IPS DF 6.9 (cell line): Measurements from ENCODE around the gene S100A7.

ENCODE experiments used
- DNase-seq: peaks from one replicate; pipeline ENCODE4 v3.0.0-alpha.2; 2013; ENCODE audit warnings: low read depth, low spot score
- H3K27ac ChIP-seq: one replicate; pipeline ENCODE4 v1.5.1; 2013; ENCODE audit warnings: low read length, control low read depth
- H3K27me3 ChIP-seq: 2 replicates; pipeline ENCODE4 v1.6.1; 2013; ENCODE audit warnings: mild to moderate bottlenecking, low read length; ENCODE audit not compliant: control insufficient read depth, insufficient read depth
- H3K36me3 ChIP-seq: 2 replicates; pipeline ENCODE4 v1.6.1; 2013; ENCODE audit warnings: low read length; ENCODE audit not compliant: control insufficient read depth, insufficient read depth
- H3K4me1 ChIP-seq: 2 replicates; pipeline ENCODE4 v1.6.1; 2013; ENCODE audit warnings: low read length; ENCODE audit not compliant: control insufficient read depth, insufficient read depth
- H3K4me3 ChIP-seq: 2 replicates; pipeline ENCODE4 v1.5.1; 2013; ENCODE audit warnings: mild to moderate bottlenecking, low read length
- H3K9me3 ChIP-seq: 2 replicates; pipeline ENCODE4 v1.6.1; 2013; ENCODE audit warnings: low read length, inconsistent platforms; ENCODE audit not compliant: control insufficient read depth, insufficient read depth
- WGBS: extraction: QIAGEN DNeasy Blood & Tissue Kit; methylation state at CpG from one replicate; pipeline ENCODE4 v1.1.7; 2013; ENCODE audit warnings: mixed read lengths, missing lambda C conversion rate; ENCODE audit not compliant: insufficient read length, insufficient coverage; 5-methylcytosine and 5-hydroxymethylcytosine counted together

The S100A7 gene

DNA sequence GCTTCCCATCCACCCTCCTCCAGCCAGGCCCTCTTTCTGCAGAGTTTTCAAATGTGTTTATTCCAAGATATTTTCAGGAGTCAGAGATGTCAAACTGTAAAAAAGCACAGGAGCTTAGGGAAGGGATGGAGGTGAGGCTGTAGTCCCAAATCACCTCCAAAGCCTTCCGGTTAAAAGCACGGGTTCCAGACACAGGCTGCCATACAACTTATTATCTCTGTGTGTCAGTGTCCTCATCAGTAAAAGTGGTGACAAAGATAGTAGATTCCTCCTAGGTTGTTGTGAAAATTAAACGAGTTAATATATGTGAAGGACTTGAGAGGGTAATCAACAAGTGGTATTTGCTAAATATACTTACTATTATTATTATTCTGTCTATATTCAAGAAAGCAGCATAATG, 29.0 kb downstream of the S100A7 start:
- peaks cover 2% of the 10 kb centered on the region; the same call in 1 of the 2 replicates for H3K4me1 ChIP-seq
- WGBS = no CpG with 5 or more reads among the region's 3 CpGs

DNA sequence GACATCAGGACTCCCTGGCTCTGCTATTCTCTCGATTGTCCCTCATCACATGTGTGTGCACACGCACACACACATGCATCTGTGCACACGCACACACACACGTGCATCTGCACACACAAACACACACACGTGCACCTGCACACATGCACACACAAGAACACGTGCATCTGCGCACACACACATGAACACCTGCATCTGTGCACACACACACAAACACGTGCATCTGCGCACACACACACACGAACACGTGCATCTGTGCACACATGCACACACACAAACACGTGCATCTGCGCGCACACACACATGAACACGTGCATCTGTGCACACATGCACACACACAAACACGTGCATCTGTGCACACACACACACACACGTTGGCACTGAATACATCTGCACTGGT, 29.4 kb downstream of the S100A7 start:
- no peak for DNase-seq
- peaks cover 2% of the 10 kb centered on the region; the same call in 1 of the 2 replicates for H3K4me1 ChIP-seq
- no peaks in the 10 kb centered on the region for H3K36me3 ChIP-seq
- no CpG with 5 or more reads among the region's 17 CpGs for WGBS
- H3K27me3 ChIP-seq = no peaks in the 10 kb centered on the region
- no peak overlapping the region for H3K4me3 ChIP-seq
- no peak overlapping the region for H3K27ac ChIP-seq
- H3K9me3 ChIP-seq = no peaks in the 10 kb centered on the region

More for the DNA sequence above, 29.0 kb downstream of the S100A7 start:
- Histone ChIP-seq H3K27ac (no peak overlapping the region), H3K4me3 (no peak overlapping the region), H3K36me3 (no peaks in the 10 kb centered on the region), H3K27me3 (no peaks in the 10 kb centered on the region), H3K9me3 (no peaks in the 10 kb centered on the region)
- no peak for DNase-seq

DNA sequence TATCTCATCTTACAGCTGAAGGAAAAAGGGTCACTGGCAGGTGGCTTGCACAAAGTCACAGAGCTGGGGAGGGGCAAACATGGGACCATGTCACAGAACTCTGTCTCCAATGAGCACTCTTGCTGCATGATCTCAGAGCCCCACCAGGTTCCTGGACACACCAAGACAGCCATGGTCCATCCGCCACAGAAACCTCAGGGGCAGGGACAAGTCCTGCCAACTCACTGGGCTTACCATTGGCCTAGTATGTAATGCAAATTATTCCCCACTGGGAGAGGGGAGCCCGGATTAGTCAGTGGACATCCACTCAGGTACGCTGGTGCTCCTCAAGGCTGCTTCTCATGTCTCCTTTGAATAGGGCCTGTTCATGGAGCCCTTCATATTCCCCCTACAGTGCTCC, 29.9 kb downstream of the S100A7 start:
- H3K27ac ChIP-seq = no peak overlapping the region
- peaks cover 2% of the 10 kb centered on the region; the same call in 1 of the 2 replicates for H3K4me1 ChIP-seq
- H3K4me3 ChIP-seq = no peak overlapping the region
- no CpG with 5 or more reads among the region's 3 CpGs for WGBS
- no peak for DNase-seq
- H3K9me3 ChIP-seq = no peaks in the 10 kb centered on the region
- H3K27me3 ChIP-seq = no peaks in the 10 kb centered on the region
- no peaks in the 10 kb centered on the region for H3K36me3 ChIP-seq

DNA sequence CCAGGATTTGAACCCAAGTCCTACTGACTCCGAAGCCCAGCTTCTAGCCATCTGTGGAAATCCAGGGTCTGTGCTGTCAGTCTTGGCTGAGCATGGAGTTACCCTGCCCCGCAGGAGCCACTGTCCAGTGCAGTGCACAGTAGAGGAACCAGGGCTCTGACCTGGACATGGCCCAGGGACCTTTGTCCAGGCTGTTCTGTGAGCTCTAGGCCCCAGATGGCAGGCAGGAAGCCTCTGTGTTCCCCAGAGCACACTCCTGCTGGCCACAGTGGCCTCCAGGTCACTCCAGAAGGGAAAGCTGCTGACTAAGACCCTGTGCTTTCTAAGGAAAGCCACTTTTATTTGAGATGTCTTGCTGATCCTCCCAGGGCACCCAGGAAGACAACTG, 30.3 kb downstream of the S100A7 start:
- H3K27ac ChIP-seq = no peak overlapping the region
- no peaks in the 10 kb centered on the region for H3K36me3 ChIP-seq
- H3K4me3 ChIP-seq = no peak overlapping the region
- no CpG with 5 or more reads among the region's 2 CpGs for WGBS
- H3K27me3 ChIP-seq = no peaks in the 10 kb centered on the region
- no peaks in the 10 kb centered on the region for H3K9me3 ChIP-seq
- H3K4me1 ChIP-seq = peaks cover 2% of the 10 kb centered on the region; the same call in 1 of the 2 replicates
- DNase-seq = no peak

DNA sequence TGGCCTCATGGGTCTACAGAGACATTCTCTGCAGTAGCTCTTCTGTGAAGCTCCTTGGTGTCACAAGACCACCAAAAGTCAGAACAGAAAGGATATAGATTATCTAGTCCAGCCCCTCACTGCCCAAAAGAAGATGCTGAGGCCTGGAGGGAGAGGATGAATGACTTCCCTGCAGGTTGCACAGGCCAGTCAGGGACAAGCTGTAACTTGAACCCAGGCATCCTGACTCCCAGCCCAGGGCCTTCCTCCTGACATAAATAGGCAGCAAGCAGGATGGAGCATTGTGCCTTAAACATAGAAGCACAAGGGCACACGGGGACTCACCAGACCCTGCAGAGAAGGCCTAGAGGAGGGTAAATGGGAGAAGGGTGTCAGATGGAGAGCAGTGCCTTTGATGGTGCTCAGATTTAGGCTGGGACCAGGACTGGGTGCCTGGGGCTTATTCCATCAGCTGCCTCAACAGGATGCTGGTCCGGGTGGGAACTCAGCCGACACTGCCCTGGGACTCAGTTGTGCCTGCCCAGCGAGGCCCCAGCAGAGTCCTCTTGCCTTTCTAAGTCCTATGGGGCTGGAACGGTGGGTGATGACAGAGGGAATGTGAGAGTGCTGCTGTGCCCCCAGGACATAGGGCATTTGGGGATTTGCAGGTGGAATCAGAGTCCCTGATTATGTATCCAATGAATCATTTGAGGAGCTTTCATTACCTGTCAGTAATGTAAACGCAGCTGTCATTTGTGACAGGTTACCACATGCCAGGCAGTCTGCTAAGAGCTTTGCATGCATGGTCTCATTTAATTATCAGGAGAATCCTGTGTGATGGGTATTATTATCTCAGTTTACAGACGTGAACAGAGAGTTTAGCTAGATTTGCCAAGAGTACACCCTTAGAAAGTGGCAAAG, 30.9 kb downstream of the S100A7 start:
- peaks cover 2% of the 10 kb centered on the region; the same call in 1 of the 2 replicates for H3K4me1 ChIP-seq
- no peak overlapping the region for H3K27ac ChIP-seq
- H3K36me3 ChIP-seq = no peaks in the 10 kb centered on the region
- WGBS = no CpG with 5 or more reads among the region's 7 CpGs
- no peaks in the 10 kb centered on the region for H3K9me3 ChIP-seq
- no peak for DNase-seq
- no peak overlapping the region for H3K4me3 ChIP-seq
- no peaks in the 10 kb centered on the region for H3K27me3 ChIP-seq

DNA sequence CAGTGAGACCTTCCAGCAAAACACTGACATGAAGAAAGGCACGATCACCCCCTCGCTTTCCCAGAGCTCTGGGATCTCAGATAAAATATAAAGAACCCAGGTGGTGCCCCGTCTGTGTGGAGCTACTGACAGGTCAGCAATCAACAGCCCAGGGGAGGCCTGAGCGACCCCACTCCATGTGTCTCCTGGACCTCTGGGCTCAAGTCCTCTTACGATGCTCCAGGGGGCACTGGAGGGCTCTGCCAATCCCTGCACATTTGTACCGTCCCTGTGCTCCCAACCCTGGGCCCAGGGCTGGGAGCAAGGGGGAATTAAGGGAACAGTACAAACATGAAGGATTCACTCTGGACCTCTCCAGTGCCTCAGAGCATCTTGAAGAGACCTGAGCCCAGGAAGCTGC, 31.7 kb downstream of the S100A7 start:
- Histone ChIP-seq H3K27me3 (no peaks in the 10 kb centered on the region), H3K9me3 (no peaks in the 10 kb centered on the region), H3K4me1 (peaks cover 2% of the 10 kb centered on the region; the same call in 1 of the 2 replicates), H3K4me3 (no peak overlapping the region), H3K36me3 (no peaks in the 10 kb centered on the region), H3K27ac (no peak overlapping the region)
- peak; percentile 4 for DNase-seq
- WGBS = no CpG with 5 or more reads among the region's 6 CpGs

DNA sequence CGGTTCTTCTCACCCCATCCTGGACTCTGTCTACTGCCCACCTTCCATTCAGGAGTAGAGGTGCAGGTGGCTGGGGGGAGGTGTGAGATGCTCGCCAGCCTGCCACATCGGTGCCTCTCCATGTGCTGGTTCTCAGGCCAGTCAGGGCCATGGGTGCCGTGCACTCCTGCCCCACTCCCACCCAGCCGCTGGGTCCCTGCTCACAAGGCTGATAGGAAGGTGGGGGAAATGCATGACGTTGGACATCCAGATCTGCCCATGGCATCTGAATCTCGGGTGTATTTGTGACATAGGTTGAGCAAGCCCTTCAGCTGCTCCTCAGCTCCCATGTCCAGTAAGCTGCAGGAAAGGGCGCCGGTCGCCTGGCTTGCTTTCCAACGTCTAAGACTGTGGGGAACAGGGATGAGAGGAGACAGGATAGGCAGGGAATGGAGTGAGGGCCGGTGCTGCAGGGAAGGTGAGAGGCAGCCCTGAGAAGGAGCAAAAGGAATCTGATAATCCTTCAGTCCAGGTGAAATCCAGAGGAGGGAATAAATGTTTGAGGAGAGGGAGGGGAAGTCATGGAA, 32.3 kb downstream of the S100A7 start:
- Histone ChIP-seq H3K4me3 (no peak overlapping the region), H3K36me3 (no peaks in the 10 kb centered on the region), H3K27me3 (no peaks in the 10 kb centered on the region), H3K4me1 (peaks cover 2% of the 10 kb centered on the region; the same call in 1 of the 2 replicates), H3K9me3 (no peaks in the 10 kb centered on the region), H3K27ac (no peak overlapping the region)
- DNase-seq = no peak
- WGBS = no CpG with 5 or more reads among the region's 12 CpGs

DNA sequence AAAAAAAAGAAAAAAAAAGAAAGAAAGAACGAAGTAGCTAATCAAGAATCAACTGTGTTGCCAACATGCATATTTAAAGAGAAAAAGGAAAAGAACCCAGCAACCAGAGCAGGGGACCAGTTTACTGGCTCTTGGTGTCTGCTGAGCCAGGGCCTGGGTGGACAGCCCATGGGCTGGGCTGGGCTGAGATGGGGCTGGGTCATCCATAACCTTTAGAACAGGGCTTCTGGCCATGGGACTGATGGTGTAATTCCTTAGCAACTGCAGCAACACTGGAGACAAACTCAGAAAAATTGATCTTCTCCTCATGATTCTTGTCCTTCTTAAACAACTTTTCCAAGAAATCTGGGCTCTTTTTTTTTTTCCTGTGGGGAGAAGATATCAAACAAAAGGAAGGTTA, 33.6 kb downstream of the S100A7 start:
- WGBS = no CpG with 5 or more reads among the region's 1 CpG
- Histone ChIP-seq H3K36me3 (no peaks in the 10 kb centered on the region), H3K4me3 (no peak overlapping the region), H3K27ac (no peak overlapping the region), H3K4me1 (peaks cover 2% of the 10 kb centered on the region; the same call in 1 of the 2 replicates), H3K27me3 (no peaks in the 10 kb centered on the region), H3K9me3 (no peaks in the 10 kb centered on the region)
- DNase-seq = no peak

DNA sequence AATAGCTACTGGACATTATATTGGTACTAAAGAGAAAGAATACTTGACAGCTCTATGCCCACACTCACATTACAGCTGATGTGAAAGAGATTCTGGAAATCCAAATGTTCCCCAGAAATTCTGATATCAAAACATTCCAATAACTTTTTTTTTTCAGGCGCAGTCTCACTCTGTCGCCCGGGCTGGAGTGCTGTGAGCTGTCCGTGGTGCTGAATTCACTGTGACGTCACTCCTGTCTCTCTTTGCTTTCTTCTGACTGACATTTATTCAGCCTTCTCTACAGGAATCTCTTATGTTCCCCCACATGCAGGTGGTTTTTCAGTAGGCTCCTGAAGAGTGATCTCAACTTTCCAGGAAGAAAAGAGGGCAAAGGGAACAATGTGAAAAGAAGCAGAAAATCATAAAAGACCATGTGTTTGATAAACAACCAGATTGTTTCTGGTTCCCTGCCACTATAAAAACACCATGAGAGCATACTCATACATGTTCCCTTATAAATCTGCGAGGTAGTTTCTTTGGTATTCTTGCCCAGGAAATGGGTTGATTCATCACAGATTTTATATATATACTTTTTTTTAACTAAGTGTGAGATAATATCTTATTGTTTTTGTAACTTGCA, 37.9 kb downstream of the S100A7 start:
- WGBS = no CpG with 5 or more reads among the region's 6 CpGs
- H3K4me1 ChIP-seq = no peaks in the 10 kb centered on the region
- H3K27me3 ChIP-seq = no peaks in the 10 kb centered on the region
- H3K27ac ChIP-seq = no peak overlapping the region
- no peaks in the 10 kb centered on the region for H3K9me3 ChIP-seq
- no peaks in the 10 kb centered on the region for H3K36me3 ChIP-seq
- H3K4me3 ChIP-seq = no peak overlapping the region
- peak; percentile 25 for DNase-seq

DNA sequence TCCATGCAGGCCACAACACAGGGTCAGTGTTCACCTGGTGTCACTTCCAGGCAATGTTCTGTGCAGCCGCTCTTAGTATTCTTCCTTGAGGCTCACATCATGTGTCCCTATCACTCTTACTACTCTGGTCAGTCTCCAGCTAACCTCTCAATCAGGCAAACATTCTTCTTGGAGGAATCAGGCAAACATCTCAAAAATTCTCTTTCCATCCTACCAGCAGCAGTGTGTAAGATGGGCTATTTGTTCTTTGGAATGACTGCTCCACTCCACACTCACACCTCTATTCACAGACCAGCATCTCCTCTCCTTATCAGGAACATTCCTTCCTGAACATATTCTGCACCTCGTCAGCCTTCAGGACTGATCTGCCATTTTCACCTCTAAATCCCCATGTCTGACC, 40.1 kb downstream of the S100A7 start:
- DNase-seq = no peak
- Histone ChIP-seq H3K27ac (no peak overlapping the region), H3K36me3 (no peaks in the 10 kb centered on the region), H3K27me3 (no peaks in the 10 kb centered on the region), H3K4me3 (no peak overlapping the region), H3K9me3 (no peaks in the 10 kb centered on the region), H3K4me1 (no peaks in the 10 kb centered on the region)
- no CpG with 5 or more reads among the region's 2 CpGs for WGBS
